ENCODE data around the gene ZBTB43.

Gene ZBTB43

DNA sequence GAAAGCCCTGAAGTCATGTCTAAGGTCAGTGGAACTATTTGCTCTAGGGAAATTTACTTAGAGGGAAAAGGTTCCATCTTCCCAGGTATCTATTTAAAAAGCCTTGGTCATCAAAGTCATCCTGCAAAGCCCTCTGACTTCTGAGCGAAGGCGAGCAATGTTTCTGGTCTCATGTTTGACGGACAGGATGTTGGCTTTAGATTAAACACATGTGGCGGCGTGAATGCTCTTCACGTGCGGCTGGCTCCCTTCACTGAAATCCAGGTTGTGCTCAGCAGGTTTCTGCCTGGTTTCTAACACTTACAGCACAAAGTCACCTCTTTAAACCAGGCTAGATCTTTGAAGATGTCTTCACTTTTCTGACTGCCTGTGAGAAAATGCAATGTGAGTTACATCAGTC lies 49.9 kb downstream of the ZBTB43 start:
- peaks cover 3% of the 10 kb centered on the region for H3K4me1 ChIP-seq (ENCODE audit: control insufficient read depth, insufficient read depth, low read depth, low read length)
- H2AFZ ChIP-seq (ENCODE audit: low read depth, low read length) = no peak overlapping the region
- no peak overlapping the region for H3K4ac ChIP-seq (ENCODE audit: low read depth in 1 of 2, low read length in 2 of 2)
- H2BK15ac ChIP-seq (ENCODE audit: low read depth, poor library complexity, severe bottlenecking) = no peak overlapping the region
- no peak overlapping the region for H3K14ac ChIP-seq (ENCODE audit: low read length in 2 of 2)
- H3K27ac ChIP-seq (ENCODE audit: low read length, poor library complexity, severe bottlenecking) = no peak overlapping the region
- H3K36me3 ChIP-seq (ENCODE audit: control insufficient read depth in 1 of 2, insufficient read depth in 2 of 2, low read depth in 1 of 2, low read length in 2 of 2) = no peaks in the 10 kb centered on the region
- H4K91ac ChIP-seq (ENCODE audit: low read length) = no peak overlapping the region
- no peak for DNase-seq
- H2BK120ac ChIP-seq (ENCODE audit: low read depth, low read length) = no peak overlapping the region
- H3K4me2 ChIP-seq (ENCODE audit: low read length, poor library complexity, severe bottlenecking) = no peak overlapping the region
- no peak overlapping the region for H3K23ac ChIP-seq (ENCODE audit: low read length in 2 of 2)
- H2AK5ac ChIP-seq (ENCODE audit: low read length, severe bottlenecking) = no peak overlapping the region
- no peak overlapping the region for H2BK5ac ChIP-seq (ENCODE audit: low read depth, low read length, poor library complexity, severe bottlenecking)
- H3K79me1 ChIP-seq (replicated peaks; ENCODE audit: low read length, poor library complexity, severe bottlenecking) = no peaks in the 10 kb centered on the region
- WGBS = 86% methylated on average over 7 of the region's 7 CpGs
- peaks cover 51 to 72% of the 10 kb centered on the region in 2 experiments for H3K27me3 ChIP-seq (ENCODE audit: control insufficient read depth in 1 of 2, insufficient read depth in 1 of 2, low read length in 2 of 2)
- no peak overlapping the region for H4K8ac ChIP-seq (ENCODE audit: low read length)
- no peak overlapping the region for H3K18ac ChIP-seq (ENCODE audit: low read depth in 1 of 2, low read length in 2 of 2)
- no peaks in the 10 kb centered on the region for H3K9me3 ChIP-seq (ENCODE audit: control insufficient read depth, low read length)
- no peak overlapping the region for H2BK12ac ChIP-seq (ENCODE audit: low read length in 2 of 2)
- H3K9ac ChIP-seq (ENCODE audit: low read length) = no peak overlapping the region
- H3K4me3 ChIP-seq (ENCODE audit: insufficient read depth in 1 of 2, low read depth in 1 of 2, low read length in 2 of 2) = no peak overlapping the region

DNA sequence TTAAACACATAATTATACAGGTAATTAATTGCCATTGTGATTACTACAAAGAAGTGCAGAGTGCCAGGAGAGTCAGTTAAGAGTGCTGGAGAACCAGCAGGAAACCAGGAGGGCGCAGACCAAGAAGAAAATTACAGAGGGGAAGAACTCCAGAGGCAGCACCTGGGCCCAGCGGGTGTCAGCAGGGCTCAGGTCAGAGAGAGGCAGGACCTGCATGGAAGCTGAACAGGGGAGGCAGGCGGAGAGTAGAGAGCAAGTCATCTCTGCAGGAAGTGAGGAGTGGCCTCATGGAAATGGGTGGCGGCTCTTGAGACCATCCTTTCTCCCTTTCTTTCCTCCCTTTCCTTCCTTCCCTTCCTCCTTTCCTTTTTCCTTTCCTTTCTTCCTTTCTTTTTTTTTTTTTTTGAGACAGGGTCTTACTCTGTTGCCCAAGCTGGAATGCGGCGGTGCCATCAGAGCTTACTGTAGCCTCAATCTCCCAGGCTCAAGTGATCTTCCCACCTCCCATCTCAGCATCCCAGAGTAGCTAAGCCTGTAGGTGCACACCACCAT lies 51.6 kb downstream of the ZBTB43 start:
- Histone ChIP-seq H3K4me2 (ENCODE audit: low read length, poor library complexity, severe bottlenecking) (no peak overlapping the region), H3K18ac (ENCODE audit: low read depth in 1 of 2, low read length in 2 of 2) (no peak overlapping the region), H3K9ac (ENCODE audit: low read length) (no peak overlapping the region), H3K4me3 (ENCODE audit: insufficient read depth in 1 of 2, low read depth in 1 of 2, low read length in 2 of 2) (no peak overlapping the region), H4K91ac (ENCODE audit: low read length) (no peak overlapping the region), H3K79me1 (replicated peaks; ENCODE audit: low read length, poor library complexity, severe bottlenecking) (no peaks in the 10 kb centered on the region), H2BK5ac (ENCODE audit: low read depth, low read length, poor library complexity, severe bottlenecking) (no peak overlapping the region), H3K9me3 (ENCODE audit: control insufficient read depth, low read length) (no peaks in the 10 kb centered on the region), H4K8ac (ENCODE audit: low read length) (no peak overlapping the region), H2AK5ac (ENCODE audit: low read length, severe bottlenecking) (no peak overlapping the region), H2AFZ (ENCODE audit: low read depth, low read length) (no peak overlapping the region), H3K27me3 (ENCODE audit: control insufficient read depth in 1 of 2, insufficient read depth in 1 of 2, low read length in 2 of 2) (peaks cover 46 to 68% of the 10 kb centered on the region in 2 experiments), H3K14ac (ENCODE audit: low read length in 2 of 2) (no peak overlapping the region), H2BK12ac (ENCODE audit: low read length in 2 of 2) (no peak overlapping the region), H3K23ac (ENCODE audit: low read length in 2 of 2) (no peak overlapping the region), H2BK120ac (ENCODE audit: low read depth, low read length) (no peak overlapping the region), H3K4ac (ENCODE audit: low read depth in 1 of 2, low read length in 2 of 2) (no peak overlapping the region), H3K27ac (ENCODE audit: low read length, poor library complexity, severe bottlenecking) (no peak overlapping the region), H3K36me3 (ENCODE audit: control insufficient read depth in 1 of 2, insufficient read depth in 2 of 2, low read depth in 1 of 2, low read length in 2 of 2) (no peaks in the 10 kb centered on the region), H3K4me1 (ENCODE audit: control insufficient read depth, insufficient read depth, low read depth, low read length) (peaks cover 7% of the 10 kb centered on the region), H2BK15ac (ENCODE audit: low read depth, poor library complexity, severe bottlenecking) (no peak overlapping the region)
- WGBS = 81% methylated on average over 5 of the region's 6 CpGs
- DNase-seq = no peak

DNA sequence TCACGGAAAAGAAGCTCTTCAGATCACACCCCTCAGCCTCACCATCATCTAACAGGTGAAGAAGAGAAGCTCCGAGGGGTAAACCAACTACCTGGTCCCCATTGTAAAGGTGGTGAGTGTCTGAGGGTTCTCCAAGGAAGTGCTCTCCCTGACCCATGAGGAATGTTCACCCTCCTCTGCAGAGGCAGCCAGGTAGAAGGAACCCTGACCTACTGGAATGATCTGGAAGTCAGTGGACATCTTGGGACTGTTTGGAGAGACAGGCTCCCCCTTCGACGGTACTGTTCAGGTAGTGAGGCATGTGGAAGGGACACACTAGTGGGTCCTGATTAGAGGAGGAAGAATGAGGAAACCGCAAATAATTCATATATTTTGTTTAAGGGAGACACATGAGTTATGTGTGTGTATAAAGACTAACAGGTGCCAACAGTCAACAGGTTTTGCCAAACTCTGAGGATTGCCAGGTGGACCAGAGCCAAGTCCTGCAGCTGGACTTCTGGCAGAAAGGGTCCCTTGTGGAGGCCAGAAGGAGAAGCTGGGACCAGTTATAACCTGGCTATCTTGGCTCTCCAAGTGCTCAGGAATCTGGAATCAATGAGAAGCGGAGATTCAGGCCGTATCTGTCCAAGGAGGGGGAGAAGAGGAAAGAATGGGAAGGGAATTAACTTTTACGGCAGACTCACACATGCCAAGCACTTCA lies 52.6 kb downstream of the ZBTB43 start:
- Histone ChIP-seq H3K4me1 (ENCODE audit: control insufficient read depth, insufficient read depth, low read depth, low read length) (peaks cover 10% of the 10 kb centered on the region), H2BK15ac (ENCODE audit: low read depth, poor library complexity, severe bottlenecking) (no peak overlapping the region), H3K14ac (ENCODE audit: low read length in 2 of 2) (no peak overlapping the region), H3K9ac (ENCODE audit: low read length) (no peak overlapping the region), H3K36me3 (ENCODE audit: control insufficient read depth in 1 of 2, insufficient read depth in 2 of 2, low read depth in 1 of 2, low read length in 2 of 2) (no peaks in the 10 kb centered on the region), H2AFZ (ENCODE audit: low read depth, low read length) (no peak overlapping the region), H2BK120ac (ENCODE audit: low read depth, low read length) (no peak overlapping the region), H3K9me3 (ENCODE audit: control insufficient read depth, low read length) (no peaks in the 10 kb centered on the region), H3K4ac (ENCODE audit: low read depth in 1 of 2, low read length in 2 of 2) (no peak overlapping the region), H4K91ac (ENCODE audit: low read length) (no peak overlapping the region), H3K27me3 (ENCODE audit: control insufficient read depth in 1 of 2, insufficient read depth in 1 of 2, low read length in 2 of 2) (peaks cover 36 to 58% of the 10 kb centered on the region in 2 experiments), H2BK12ac (ENCODE audit: low read length in 2 of 2) (no peak overlapping the region), H4K8ac (ENCODE audit: low read length) (no peak overlapping the region), H2BK5ac (ENCODE audit: low read depth, low read length, poor library complexity, severe bottlenecking) (no peak overlapping the region), H3K23ac (ENCODE audit: low read length in 2 of 2) (no peak overlapping the region), H2AK5ac (ENCODE audit: low read length, severe bottlenecking) (no peak overlapping the region), H3K27ac (ENCODE audit: low read length, poor library complexity, severe bottlenecking) (no peak overlapping the region), H3K79me1 (replicated peaks; ENCODE audit: low read length, poor library complexity, severe bottlenecking) (peaks cover 2% of the 10 kb centered on the region), H3K4me2 (ENCODE audit: low read length, poor library complexity, severe bottlenecking) (no peak overlapping the region), H3K4me3 (ENCODE audit: insufficient read depth in 1 of 2, low read depth in 1 of 2, low read length in 2 of 2) (no peak overlapping the region), H3K18ac (ENCODE audit: low read depth in 1 of 2, low read length in 2 of 2) (no peak overlapping the region)
- no peak for DNase-seq
- 83% methylated on average over 6 of the region's 8 CpGs for WGBS

DNA sequence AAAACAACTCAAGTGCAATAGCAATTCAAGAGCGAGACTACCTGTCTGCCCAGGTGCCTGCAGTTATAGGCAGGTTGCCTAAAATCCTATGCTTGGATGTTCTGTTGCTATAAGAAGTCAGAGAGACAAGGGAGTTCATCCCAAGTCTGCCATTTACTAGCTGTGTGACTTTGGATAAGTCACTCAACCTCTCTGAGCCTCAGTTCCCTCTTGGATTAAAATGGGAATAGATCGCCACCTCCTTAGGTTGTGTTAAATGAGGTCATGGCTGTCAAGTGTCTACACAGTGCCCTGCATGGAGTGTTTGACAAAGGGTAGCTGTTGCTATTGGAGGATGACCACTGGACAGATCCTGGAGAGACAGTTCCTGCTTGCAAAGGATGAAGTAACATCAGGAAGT lies 54.3 kb downstream of the ZBTB43 start:
- no peak for DNase-seq

More for the DNA sequence above, 54.3 kb downstream of the ZBTB43 start:
- Histone ChIP-seq H3K18ac (ENCODE audit: low read depth in 1 of 2, low read length in 2 of 2) (no peak overlapping the region), H2BK5ac (ENCODE audit: low read depth, low read length, poor library complexity, severe bottlenecking) (no peak overlapping the region), H3K4ac (ENCODE audit: low read depth in 1 of 2, low read length in 2 of 2) (no peak overlapping the region), H3K23ac (ENCODE audit: low read length in 2 of 2) (no peak overlapping the region), H3K4me1 (ENCODE audit: control insufficient read depth, insufficient read depth, low read depth, low read length) (peaks cover 10% of the 10 kb centered on the region), H3K27me3 (ENCODE audit: control insufficient read depth in 1 of 2, insufficient read depth in 1 of 2, low read length in 2 of 2) (peaks cover 31 to 49% of the 10 kb centered on the region in 2 experiments), H2AK5ac (ENCODE audit: low read length, severe bottlenecking) (no peak overlapping the region), H3K4me2 (ENCODE audit: low read length, poor library complexity, severe bottlenecking) (no peak overlapping the region), H3K4me3 (ENCODE audit: insufficient read depth in 1 of 2, low read depth in 1 of 2, low read length in 2 of 2) (no peak overlapping the region), H4K8ac (ENCODE audit: low read length) (no peak overlapping the region), H4K91ac (ENCODE audit: low read length) (no peak overlapping the region), H2BK15ac (ENCODE audit: low read depth, poor library complexity, severe bottlenecking) (no peak overlapping the region), H3K36me3 (ENCODE audit: control insufficient read depth in 1 of 2, insufficient read depth in 2 of 2, low read depth in 1 of 2, low read length in 2 of 2) (peaks cover 0 to 4% of the 10 kb centered on the region in 2 experiments), H3K27ac (ENCODE audit: low read length, poor library complexity, severe bottlenecking) (no peak overlapping the region), H3K9ac (ENCODE audit: low read length) (no peak overlapping the region), H2AFZ (ENCODE audit: low read depth, low read length) (no peak overlapping the region), H3K9me3 (ENCODE audit: control insufficient read depth, low read length) (no peaks in the 10 kb centered on the region), H2BK120ac (ENCODE audit: low read depth, low read length) (no peak overlapping the region), H3K14ac (ENCODE audit: low read length in 2 of 2) (no peak overlapping the region), H2BK12ac (ENCODE audit: low read length in 2 of 2) (no peak overlapping the region), H3K79me1 (replicated peaks; ENCODE audit: low read length, poor library complexity, severe bottlenecking) (peaks cover 4% of the 10 kb centered on the region)
- WGBS = 95% methylated on average over 2 of the region's 2 CpGs

Measured in mesenchymal stem cell (in vitro differentiated cells and primary cell).